ENCODE measurements around the gene FGF19.

The FGF19 gene

DNA sequence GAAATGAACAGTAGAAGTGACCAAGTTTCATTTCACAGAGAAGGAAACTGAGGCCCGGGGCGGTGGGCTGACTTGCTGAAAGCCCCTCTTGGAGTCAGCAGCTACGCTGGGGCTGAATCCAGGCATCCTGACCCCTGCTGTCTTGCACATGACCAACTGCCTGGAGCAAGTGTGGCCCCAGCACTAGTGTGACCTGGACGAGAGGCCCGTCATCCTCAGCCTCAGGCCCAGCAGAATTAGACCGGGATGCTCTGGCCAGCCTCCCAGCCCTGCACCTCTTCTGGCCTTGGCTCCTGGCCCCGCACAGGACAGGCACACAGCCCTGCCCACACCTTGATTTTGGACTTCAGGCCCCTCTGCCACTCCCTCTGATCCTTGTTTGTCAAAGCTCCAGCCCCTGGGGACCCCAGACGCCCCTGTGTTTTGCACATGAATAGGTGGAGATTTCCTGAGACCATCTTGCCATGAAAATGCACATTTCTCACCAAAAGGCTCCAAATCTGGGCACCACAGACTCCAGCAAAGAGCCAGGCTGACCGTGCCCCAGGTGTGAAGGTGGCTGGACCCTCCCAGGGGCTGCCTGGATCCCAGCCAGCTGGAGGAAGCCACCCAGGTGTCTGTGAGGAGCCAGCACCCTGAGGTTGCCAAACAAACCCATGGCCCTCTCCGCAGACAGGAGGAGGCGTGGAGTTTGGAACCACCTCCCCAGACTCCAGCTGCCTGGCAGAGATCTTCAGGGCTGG is 46.5 kb upstream of the FGF19 start:
- no peak for DNase-seq (ENCODE audit: low spot score)
- H2AFZ ChIP-seq (ENCODE audit: low read length), result no peak overlapping the region
- H3K79me1 ChIP-seq (ENCODE audit: low read depth, low read length), result no peaks in the 10 kb centered on the region
- no peak overlapping the region for H3K14ac ChIP-seq (ENCODE audit: low read length)
- no peak overlapping the region for H3K27ac ChIP-seq (replicated peaks; ENCODE audit: low read length)
- H2BK120ac ChIP-seq (ENCODE audit: low read depth, low read length), result no peak overlapping the region
- H4K8ac ChIP-seq (ENCODE audit: low read depth, low read length), result no peak overlapping the region
- H2BK5ac ChIP-seq (ENCODE audit: low read length), result peak overlapping the region; percentile 49
- peak overlapping the region; percentile 67 for H3K23ac ChIP-seq (ENCODE audit: low read depth, low read length, poor library complexity)
- H3K36me3 ChIP-seq (replicated peaks in 1 of 2; ENCODE audit: control insufficient read depth in 2 of 2, insufficient read depth in 2 of 2, low read length in 2 of 2), result no peaks in the 10 kb centered on the region
- H3K4ac ChIP-seq (ENCODE audit: low read length), result no peak overlapping the region
- no peak overlapping the region for H4K91ac ChIP-seq (ENCODE audit: low read depth, low read length, poor library complexity)
- H3K4me3 ChIP-seq (ENCODE audit: low read length in 2 of 2), result no peak overlapping the region
- H3K4me2 ChIP-seq (ENCODE audit: insufficient read depth, low read length, poor library complexity, severe bottlenecking), result no peak overlapping the region
- H3K27me3 ChIP-seq (ENCODE audit: control insufficient read depth in 3 of 3, insufficient read depth in 3 of 3, low read depth in 1 of 3, low read length in 3 of 3), result peaks cover 0 to 3% (median 0%) of the 10 kb centered on the region in 3 experiments
- peaks cover 0 to 2% of the 10 kb centered on the region in 2 donors for H3K9me3 ChIP-seq (replicated peaks in 1 of 2; ENCODE audit: control insufficient read depth in 2 of 2, insufficient read depth in 1 of 2, low read depth in 1 of 2, low read length in 2 of 2)
- H2BK12ac ChIP-seq (ENCODE audit: low read length), result no peak overlapping the region
- no peak overlapping the region for H3K9ac ChIP-seq (ENCODE audit: low read depth, low read length, poor library complexity)
- peaks cover 0 to 12% of the 10 kb centered on the region in 2 donors for H3K4me1 ChIP-seq (ENCODE audit: control insufficient read depth in 2 of 2, insufficient read depth in 1 of 2, low read depth in 1 of 2, low read length in 2 of 2)
- H2BK15ac ChIP-seq (ENCODE audit: low read length), result no peak overlapping the region
- no peak overlapping the region for H3K18ac ChIP-seq (ENCODE audit: low read length)
- no CpG with 5 or more reads among the region's 11 CpGs for WGBS, 2 donors (ENCODE audit: extremely low coverage in 2 of 2, insufficient read length in 2 of 2, insufficient replicate concordance in 1 of 2)
- H2AK5ac ChIP-seq (ENCODE audit: low read depth, low read length), result peak overlapping the region; percentile 32

- no peak overlapping the region for H2AK5ac ChIP-seq (ENCODE audit: low read depth, low read length)
- H3K9me3 ChIP-seq (replicated peaks in 1 of 2; ENCODE audit: control insufficient read depth in 2 of 2, insufficient read depth in 1 of 2, low read depth in 1 of 2, low read length in 2 of 2), result peaks cover 0 to 2% of the 10 kb centered on the region in 2 donors
- H3K4ac ChIP-seq (ENCODE audit: low read length), result no peak overlapping the region
- no peak overlapping the region for H2BK12ac ChIP-seq (ENCODE audit: low read length)
- H3K23ac ChIP-seq (ENCODE audit: low read depth, low read length, poor library complexity), result no peak overlapping the region
- H2AFZ ChIP-seq (ENCODE audit: low read length), result no peak overlapping the region
- H4K91ac ChIP-seq (ENCODE audit: low read depth, low read length, poor library complexity), result no peak overlapping the region
- no peak for DNase-seq (ENCODE audit: low spot score)
- H3K27ac ChIP-seq (replicated peaks; ENCODE audit: low read length), result no peak overlapping the region
- H3K27me3 ChIP-seq (ENCODE audit: control insufficient read depth in 3 of 3, insufficient read depth in 3 of 3, low read depth in 1 of 3, low read length in 3 of 3), result peaks cover 0 to 3% (median 0%) of the 10 kb centered on the region in 3 experiments
- peaks cover 0 to 15% of the 10 kb centered on the region in 2 donors for H3K4me1 ChIP-seq (ENCODE audit: control insufficient read depth in 2 of 2, insufficient read depth in 1 of 2, low read depth in 1 of 2, low read length in 2 of 2)
- H2BK120ac ChIP-seq (ENCODE audit: low read depth, low read length), result no peak overlapping the region
- no peak overlapping the region for H3K14ac ChIP-seq (ENCODE audit: low read length)
- H2BK15ac ChIP-seq (ENCODE audit: low read length), result no peak overlapping the region
- no peaks in the 10 kb centered on the region for H3K79me1 ChIP-seq (ENCODE audit: low read depth, low read length)
- no CpG with 5 or more reads among the region's 11 CpGs for WGBS, 2 donors (ENCODE audit: extremely low coverage in 2 of 2, insufficient read length in 2 of 2, insufficient replicate concordance in 1 of 2)
- no peak overlapping the region for H3K4me3 ChIP-seq (ENCODE audit: low read length in 2 of 2)
- no peak overlapping the region for H3K18ac ChIP-seq (ENCODE audit: low read length)
- H2BK5ac ChIP-seq (ENCODE audit: low read length), result no peak overlapping the region
- H4K8ac ChIP-seq (ENCODE audit: low read depth, low read length), result no peak overlapping the region
- H3K4me2 ChIP-seq (ENCODE audit: insufficient read depth, low read length, poor library complexity, severe bottlenecking), result no peak overlapping the region
- H3K36me3 ChIP-seq (replicated peaks in 1 of 2; ENCODE audit: control insufficient read depth in 2 of 2, insufficient read depth in 2 of 2, low read length in 2 of 2), result no peaks in the 10 kb centered on the region
- no peak overlapping the region for H3K9ac ChIP-seq (ENCODE audit: low read depth, low read length, poor library complexity)
These were observed 44.8 kb upstream of the FGF19 start for GRCh38 chr11:69748637-69749036.

DNA sequence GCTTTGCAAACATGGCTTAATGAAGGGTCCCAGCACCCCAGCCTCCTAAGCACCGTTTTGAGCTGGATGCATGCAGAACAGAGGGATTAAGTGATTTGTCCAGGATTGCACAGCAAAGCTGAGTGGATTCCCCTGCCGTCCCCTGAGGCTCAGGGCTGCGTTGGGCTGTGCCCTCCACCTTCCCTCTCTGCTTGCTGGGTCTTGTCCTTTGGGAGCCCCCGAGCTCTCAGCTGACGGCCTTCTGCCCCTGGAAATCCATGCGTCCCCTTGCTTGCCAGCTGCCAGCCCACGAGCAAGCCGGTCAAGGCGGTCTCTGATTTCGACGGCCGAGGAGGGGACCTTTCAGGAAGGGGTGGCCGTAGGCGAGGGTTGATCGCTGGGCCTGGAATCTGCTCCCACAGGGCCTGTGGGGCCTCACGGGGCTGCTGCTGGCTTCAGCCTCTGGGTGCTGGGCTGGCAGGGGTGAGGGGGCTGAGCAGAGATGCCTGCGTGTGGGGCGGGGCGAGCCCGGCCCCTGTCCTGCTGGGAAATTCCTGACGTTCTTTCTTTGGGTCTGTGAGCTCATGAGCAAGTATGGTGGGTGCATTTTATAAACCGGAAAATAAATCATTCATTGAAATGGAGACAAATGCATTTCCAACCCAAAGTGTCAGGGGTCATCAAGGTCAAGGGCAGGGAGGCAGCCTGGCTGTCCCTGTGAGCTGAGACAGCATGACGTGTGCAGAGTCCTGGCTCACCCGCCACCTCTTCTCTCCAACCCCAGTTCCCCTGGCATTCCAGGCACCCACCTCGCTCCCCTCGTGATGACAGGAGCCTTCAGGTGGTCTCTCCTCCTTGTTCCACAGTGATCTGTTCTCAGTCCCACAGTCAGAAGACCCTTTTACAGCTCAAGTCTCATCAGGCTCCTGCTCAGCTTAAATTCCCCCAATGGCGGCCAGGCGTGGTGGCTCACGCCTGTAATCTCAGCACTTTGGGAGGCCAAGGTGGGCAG is 43.2 kb upstream of the FGF19 start:
- H3K14ac ChIP-seq (ENCODE audit: low read length), result peak overlapping the region; percentile 85

More for the DNA sequence above, 43.2 kb upstream of the FGF19 start:
- H3K9me3 ChIP-seq (replicated peaks in 1 of 2; ENCODE audit: control insufficient read depth in 2 of 2, insufficient read depth in 1 of 2, low read depth in 1 of 2, low read length in 2 of 2), result no peaks in the 10 kb centered on the region
- H3K4ac ChIP-seq (ENCODE audit: low read length), result peak overlapping the region; percentile 56
- no peak overlapping the region for H3K4me3 ChIP-seq (ENCODE audit: low read length in 2 of 2)
- peaks cover 0 to 15% of the 10 kb centered on the region in 2 donors for H3K4me1 ChIP-seq (ENCODE audit: control insufficient read depth in 2 of 2, insufficient read depth in 1 of 2, low read depth in 1 of 2, low read length in 2 of 2)
- H3K79me1 ChIP-seq (ENCODE audit: low read depth, low read length), result no peaks in the 10 kb centered on the region
- WGBS, 2 donors (ENCODE audit: extremely low coverage in 2 of 2, insufficient read length in 2 of 2, insufficient replicate concordance in 1 of 2), result no CpG with 5 or more reads among the region's 29 CpGs
- H2AFZ ChIP-seq (ENCODE audit: low read length), result no peak overlapping the region
- H2BK120ac ChIP-seq (ENCODE audit: low read depth, low read length), result no peak overlapping the region
- H3K27ac ChIP-seq (replicated peaks; ENCODE audit: low read length), result no peak overlapping the region
- H3K9ac ChIP-seq (ENCODE audit: low read depth, low read length, poor library complexity), result no peak overlapping the region
- no peak overlapping the region for H4K91ac ChIP-seq (ENCODE audit: low read depth, low read length, poor library complexity)
- no peak overlapping the region for H3K4me2 ChIP-seq (ENCODE audit: insufficient read depth, low read length, poor library complexity, severe bottlenecking)
- H4K8ac ChIP-seq (ENCODE audit: low read depth, low read length), result no peak overlapping the region
- DNase-seq (ENCODE audit: low spot score), result no peak
- H3K36me3 ChIP-seq (replicated peaks in 1 of 2; ENCODE audit: control insufficient read depth in 2 of 2, insufficient read depth in 2 of 2, low read length in 2 of 2), result no peaks in the 10 kb centered on the region
- peak overlapping the region; percentile 82 for H3K23ac ChIP-seq (ENCODE audit: low read depth, low read length, poor library complexity)
- peak overlapping the region; percentile 76 for H2AK5ac ChIP-seq (ENCODE audit: low read depth, low read length)
- peak overlapping the region; percentile 90 for H3K18ac ChIP-seq (ENCODE audit: low read length)
- H2BK15ac ChIP-seq (ENCODE audit: low read length), result peak overlapping the region; percentile 38
- H3K27me3 ChIP-seq (ENCODE audit: control insufficient read depth in 3 of 3, insufficient read depth in 3 of 3, low read depth in 1 of 3, low read length in 3 of 3), result peaks cover 0 to 3% (median 0%) of the 10 kb centered on the region in 3 experiments
- H2BK12ac ChIP-seq (ENCODE audit: low read length), result peak overlapping the region; percentile 16
- H2BK5ac ChIP-seq (ENCODE audit: low read length), result no peak overlapping the region

All from neuronal stem cell (in vitro differentiated cells).